H1 (cell line): ENCODE results near the gene BNIP5. TPM values are rescaled to one million over a fixed set of nuclear protein-coding genes. Genes with fewer than 3 reads are reported as not detected.

Source experiments
- CTCF ChIA-PET: fragments of 300-600 bp; sonication (Branson Sonifier 250); formaldehyde crosslinking; loops from one replicate; lab custom pipeline; 2021; ENCODE audit not compliant: partially characterized antibody; lab: Charles Lee
- POLR2A ChIA-PET: fragments of 300-600 bp; sonication (Branson Sonifier 250); formaldehyde crosslinking; loops from one replicate; lab custom pipeline; 2021; ENCODE audit warnings: inconsistent platforms; ENCODE audit not compliant: partially characterized antibody; lab: Charles Lee
- DNase-seq, 2 experiments: peaks; one replicate each; pipeline versions ENCODE4 v3.0.0 to v3.0.0-alpha.2; 2010 to 2022; ENCODE audit warnings: low spot score in 2 of 2, low read depth in 1 of 2, mixed read lengths in 1 of 2
- FAIRE-seq: peaks from 2 replicates; lab custom pipeline; 2011; peaks lifted over from hg19 to GRCh38; lab: Jason Lieb, UNC
- H2AFZ ChIP-seq: 2 replicates; pipeline ENCODE4 v1.8.1; 2012; ENCODE audit warnings: low read length, inconsistent platforms
- H2AK5ac ChIP-seq: 2 replicates; pipeline ENCODE4 v1.6.1; 2013; ENCODE audit warnings: low read depth, low read length
- H2BK120ac ChIP-seq: replicated peaks from 2 replicates; pipeline ENCODE3; 2013; ENCODE audit warnings: low read depth, low read length, inconsistent platforms
- H2BK12ac ChIP-seq: 2 replicates; pipeline ENCODE4 v1.6.1; 2013; ENCODE audit warnings: low read depth, low read length
- H2BK15ac ChIP-seq: 2 replicates; pipeline ENCODE4 v1.6.1; 2013; ENCODE audit warnings: low read length
- H2BK20ac ChIP-seq: 2 replicates; pipeline ENCODE4 v1.6.1; 2013; ENCODE audit warnings: low read length
- H2BK5ac ChIP-seq: 2 replicates; pipeline ENCODE4 v1.6.1; 2013; ENCODE audit warnings: low read depth, low read length
- H3K14ac ChIP-seq: 2 replicates; pipeline ENCODE4 v1.6.1; 2013; ENCODE audit warnings: inconsistent platforms; ENCODE audit not compliant: insufficient read length
- H3K18ac ChIP-seq: 2 replicates; pipeline ENCODE4 v1.6.1; 2013; ENCODE audit warnings: low read length; ENCODE audit errors: extremely low read depth
- H3K23ac ChIP-seq: 2 replicates; pipeline ENCODE4 v1.6.1; 2013; ENCODE audit warnings: inconsistent platforms; ENCODE audit not compliant: insufficient read length
- H3K23me2 ChIP-seq: 2 replicates; pipeline ENCODE4 v1.6.1; 2013; ENCODE audit warnings: low read depth, low read length
- H3K27ac ChIP-seq: 2 replicates; pipeline ENCODE4 v1.6.1; 2011; ENCODE audit warnings: low read depth, low read length, inconsistent platforms
- H3K27me3 ChIP-seq, 4 experiments: replicated peaks in 1 of 4; 1 replicate in 1 of 4; 2 replicates in 3 of 4; pipeline versions ENCODE4 v1.6.1 to v1.8.1; 2011 to 2013; ENCODE audit warnings: low read length in 3 of 4, mild to moderate bottlenecking in 3 of 4, inconsistent platforms in 2 of 4, mixed read lengths in 2 of 4, moderate library complexity in 1 of 4; ENCODE audit not compliant: control insufficient read depth in 3 of 4, insufficient read depth in 3 of 4; ENCODE audit errors: extremely low read depth in 1 of 4
- H3K36me3 ChIP-seq, 4 experiments: 2 replicates each; pipeline versions ENCODE4 v1.6.1 to v1.8.1; 2011 to 2013; ENCODE audit warnings: mild to moderate bottlenecking in 4 of 4, low read length in 3 of 4, moderate library complexity in 2 of 4, control low read depth in 1 of 4, inconsistent platforms in 1 of 4; ENCODE audit not compliant: insufficient read depth in 4 of 4, control insufficient read depth in 2 of 4
- H3K4ac ChIP-seq: replicated peaks from 2 replicates; pipeline ENCODE3; 2013; ENCODE audit warnings: low read length, low read depth, mixed read lengths, inconsistent platforms; ENCODE audit not compliant: insufficient read length
- H3K4me1 ChIP-seq, 4 experiments: replicated peaks in 1 of 4; 1 replicate in 1 of 4; 2 replicates in 3 of 4; pipeline versions ENCODE4 v1.6.1 to v1.8.1; 2011 to 2013; ENCODE audit warnings: low read length in 3 of 4, inconsistent platforms in 2 of 4, mixed read lengths in 1 of 4; ENCODE audit not compliant: insufficient read depth in 4 of 4, control insufficient read depth in 3 of 4
- H3K4me2 ChIP-seq, 2 experiments: 2 replicates each; pipeline versions ENCODE4 v1.6.1 to v1.8.1; 2011 to 2013; ENCODE audit warnings: low read depth in 2 of 2, low read length in 2 of 2, control low read depth in 1 of 2, inconsistent platforms in 1 of 2, mild to moderate bottlenecking in 1 of 2; ENCODE audit not compliant: insufficient read depth in 1 of 2
- H3K4me3 ChIP-seq, 4 experiments: fragments of 200-600, 300-600 bp in 1 of 4; sonication (generic), shearing (Covaris generic), sonication (Bioruptor Twin) in 1 of 4; 2 replicates each; pipeline versions ENCODE4 v1.5.1 to v1.8.1; 2011 to 2016; ENCODE audit warnings: low read length in 4 of 4, low read depth in 3 of 4, control low read depth in 2 of 4, inconsistent platforms in 2 of 4, mild to moderate bottlenecking in 2 of 4, mixed read lengths in 1 of 4, moderate library complexity in 1 of 4; ENCODE audit not compliant: insufficient read depth in 2 of 4; ENCODE audit errors: extremely low read depth in 1 of 4
- H3K56ac ChIP-seq: replicated peaks from 2 replicates; pipeline ENCODE3; 2013; ENCODE audit warnings: low read depth, mild to moderate bottlenecking, mixed read lengths, low read length, inconsistent platforms; ENCODE audit not compliant: insufficient read length
- H3K79me1 ChIP-seq: 2 replicates; pipeline ENCODE4 v1.6.1; 2013; ENCODE audit warnings: low read depth, low read length, control low read depth
- H3K79me2 ChIP-seq, 2 experiments: 2 replicates each; pipeline versions ENCODE4 v1.6.1 to v1.8.1; 2012 to 2013; ENCODE audit warnings: low read length in 2 of 2, mild to moderate bottlenecking in 2 of 2, inconsistent platforms in 1 of 2; ENCODE audit not compliant: insufficient read depth in 2 of 2, control insufficient read depth in 1 of 2
- H3K9ac ChIP-seq, 4 experiments: replicated peaks in 1 of 4; 1 replicate in 1 of 4; 2 replicates in 3 of 4; pipeline versions ENCODE4 v1.6.1 to v1.8.1; 2011 to 2013; ENCODE audit warnings: low read depth in 3 of 4, low read length in 3 of 4, control low read depth in 2 of 4, mild to moderate bottlenecking in 2 of 4, moderate library complexity in 2 of 4, inconsistent platforms in 1 of 4; ENCODE audit errors: extremely low read depth in 1 of 4
- H3K9me3 ChIP-seq, 2 experiments: 2 replicates each; pipeline versions ENCODE4 v1.6.1 to v1.8.1; 2012 to 2013; ENCODE audit warnings: mild to moderate bottlenecking in 2 of 2, moderate library complexity in 2 of 2, control low read depth in 1 of 2, inconsistent platforms in 1 of 2, low read depth in 1 of 2, low read length in 1 of 2, mixed read lengths in 1 of 2; ENCODE audit not compliant: insufficient read depth in 2 of 2
- H4K20me1 ChIP-seq, 2 experiments: replicated peaks in 1 of 2; 2 replicates each; pipeline versions ENCODE3 to v1.8.1; 2011 to 2013; ENCODE audit warnings: inconsistent platforms in 2 of 2, low read length in 2 of 2, mild to moderate bottlenecking in 1 of 2; ENCODE audit not compliant: insufficient read depth in 2 of 2, control insufficient read depth in 1 of 2
- H4K5ac ChIP-seq: 2 replicates; pipeline ENCODE4 v1.6.1; 2013; ENCODE audit warnings: low read length, low read depth, mixed read lengths, inconsistent platforms; ENCODE audit not compliant: insufficient read length
- H4K8ac ChIP-seq: 2 replicates; pipeline ENCODE4 v1.8.0; 2013; ENCODE audit warnings: mild to moderate bottlenecking, moderate library complexity, low read length, inconsistent platforms; ENCODE audit not compliant: insufficient read depth; ENCODE audit errors: extremely low read depth
- H4K91ac ChIP-seq: replicated peaks from 2 replicates; pipeline ENCODE3; 2013; ENCODE audit warnings: low read length, mixed read lengths, inconsistent platforms; ENCODE audit not compliant: insufficient read length
- ASH2L ChIP-seq: fragments of 200-600, 300-600 bp; sonication (generic); IDR thresholded peaks from one replicate; pipeline ENCODE4 v1.7.1; 2017; ENCODE audit warnings: low read length
- BRCA1 ChIP-seq: IDR thresholded peaks from 2 replicates; pipeline ENCODE4 v1.6.1; 2012; ENCODE audit warnings: low read depth, low read length, improper control_type of control experiment
- CHD2 ChIP-seq: IDR thresholded peaks from 2 replicates; pipeline ENCODE4 v1.6.1; 2012; ENCODE audit warnings: low read length, improper control_type of control experiment
- CTBP2 ChIP-seq: IDR thresholded peaks from 2 replicates; pipeline ENCODE4 v1.7.0; 2011; ENCODE audit warnings: borderline replicate concordance, mild to moderate bottlenecking, moderate library complexity, mixed read lengths, low read length; ENCODE audit not compliant: insufficient read depth, insufficient read length
- EZH2 ChIP-seq: fragments of 200-600 bp; sonication (generic); IDR thresholded peaks from 2 replicates; pipeline ENCODE4 v1.7.1; 2012; ENCODE audit warnings: low read depth, mild to moderate bottlenecking, moderate library complexity, low read length, inconsistent platforms; ENCODE audit not compliant: severe bottlenecking
- HDAC6 ChIP-seq: IDR thresholded peaks from one replicate; pipeline ENCODE4 v1.7.1; 2012; ENCODE audit warnings: low read depth, mild to moderate bottlenecking, inconsistent platforms, low read length, moderate library complexity
- KDM1A ChIP-seq: fragments of 200-600, 300-600 bp; sonication (generic); IDR thresholded peaks from 2 replicates; pipeline ENCODE4 v1.7.1; 2016; ENCODE audit warnings: mild to moderate bottlenecking, low read length, borderline replicate concordance
- KDM5A ChIP-seq: fragments of 200-600 bp; IDR thresholded peaks from 2 replicates; pipeline ENCODE4 v1.7.1; 2012; ENCODE audit warnings: mild to moderate bottlenecking, low read length, inconsistent platforms, mixed read lengths
- POU5F1 ChIP-seq: IDR thresholded peaks from 2 replicates; pipeline ENCODE4 v1.6.1; 2011; ENCODE audit warnings: low read depth, mild to moderate bottlenecking, low read length, moderate library complexity
- RNF2 ChIP-seq: fragments of 200-900, 300-1000 bp; sonication (generic); IDR thresholded peaks from 2 replicates; pipeline ENCODE4 v1.7.1; 2016; ENCODE audit warnings: borderline replicate concordance, low read depth, mild to moderate bottlenecking, antibody characterized with exemption, low read length; ENCODE audit not compliant: poor library complexity, severe bottlenecking; ENCODE audit errors: missing control alignments
- SP4 ChIP-seq: IDR thresholded peaks from 2 replicates; pipeline ENCODE4 v1.6.1; 2012; ENCODE audit warnings: low read length, inconsistent platforms
- TAF1 ChIP-seq: IDR thresholded peaks from 2 replicates; pipeline ENCODE4 v1.6.1; 2011; ENCODE audit warnings: mild to moderate bottlenecking, low read depth, low read length
- ZNF274 ChIP-seq: IDR thresholded peaks from 2 replicates; pipeline ENCODE4 v1.7.0; 2012; ENCODE audit warnings: low read length, borderline replicate concordance; ENCODE audit errors: extremely low read depth
- WGBS, 2 experiments: shearing (Covaris generic) in 1 of 2; methylation state at CpG; one replicate each; pipeline versions ENCODE4 v1.1.6 to v1.1.7; 2013 to 2015; ENCODE audit warnings: low lambda C conversion rate in 2 of 2, mixed read lengths in 2 of 2, inconsistent platforms in 1 of 2, low coverage in 1 of 2, missing lambda C conversion rate in 1 of 2; ENCODE audit not compliant: insufficient replicate concordance in 2 of 2, insufficient coverage in 1 of 2, insufficient read length in 1 of 2; ENCODE audit errors: extremely low coverage in 1 of 2, missing lambda C conversion rate in 1 of 2; 5-methylcytosine and 5-hydroxymethylcytosine counted together
- polyA plus RNA-seq, 7 experiments: library from polyadenylated mRNA; depleted of rRNA in 3 of 7; stranded (reverse) in 5 of 7; unstranded in 2 of 7; fragments of >200 nt in 5 of 7; fragments of 200-250 nt in 2 of 7; gene quantifications; 1 replicate in 5 of 7; 2 replicates in 1 of 7; 4 replicates in 1 of 7; pipeline versions ENCODE4 v1.2.1 to v1.2.3, GENCODE V29; 2011 to 2013; ENCODE audit warnings: missing spikeins in 2 of 7, mixed read lengths in 2 of 7
- total RNA-seq: library from RNA; stranded (reverse); fragmentation: NEBNext Ultra II Directional; extraction: Animal tissue kit (Norgen Biotek cat#: 25700); gene quantifications from 2 replicates; pipeline ENCODE4 v1.2.1, GENCODE V29; 2021

The BNIP5 gene
- total and polyA plus RNA-seq, 2 of the 8 experiments (the other 6 are each of a cell fraction or from before 2014, with no cell fraction given) = not detected

DNA sequence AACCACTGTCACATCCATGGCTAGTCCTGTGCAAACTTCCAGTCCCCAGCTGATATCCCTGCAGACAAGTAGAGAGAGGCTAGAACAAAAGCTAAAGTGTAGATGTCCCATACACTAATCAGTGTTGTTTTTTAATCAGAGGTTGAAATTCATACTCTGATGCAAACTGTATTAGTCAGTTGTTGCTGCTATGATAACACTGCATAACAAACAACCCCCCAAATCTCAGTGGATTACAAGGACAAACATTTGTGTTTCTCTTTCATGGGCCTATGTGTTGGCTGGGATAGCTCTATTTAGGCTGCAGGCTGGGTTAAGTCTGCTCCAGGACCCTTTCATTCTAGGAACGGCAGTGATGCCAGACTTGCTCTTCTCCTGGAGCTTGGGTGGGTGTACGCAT lies 26.8 kb downstream of the BNIP5 start:
- no peak overlapping the region for H3K23ac ChIP-seq
- H3K9ac ChIP-seq = no peak overlapping the region
- no peak overlapping the region for H3K4me2 ChIP-seq
- H3K14ac ChIP-seq = no peak overlapping the region
- H2BK120ac ChIP-seq = no peak overlapping the region
- H3K9me3 ChIP-seq = no peaks in the 10 kb centered on the region
- no peaks in the 10 kb centered on the region for H3K79me2 ChIP-seq
- no peak overlapping the region for H3K56ac ChIP-seq
- H2BK5ac ChIP-seq = no peak overlapping the region
- no peaks in the 10 kb centered on the region for H3K79me1 ChIP-seq
- DNase-seq = no peak
- ChIA-PET POLR2A (no interaction called here), CTCF (interaction anchor here (1.0 to 14.2 kb wide), 5 partner anchors 7 to 64 kb away, joined by 3 to 137 read pairs (median 4); no protein-coding TSS in a partner anchor)
- no peak overlapping the region for H2BK12ac ChIP-seq
- H3K27ac ChIP-seq = no peak overlapping the region
- no peak overlapping the region for H4K8ac ChIP-seq
- H3K4ac ChIP-seq = no peak overlapping the region
- H2AK5ac ChIP-seq = no peak overlapping the region
- H3K36me3 ChIP-seq = no peaks in the 10 kb centered on the region
- no peak for FAIRE-seq
- H4K5ac ChIP-seq = no peak overlapping the region
- WGBS, 2 experiments = 80% methylated on average over 2 of the region's 2 CpGs; no CpG with 5 or more reads in 1 of the 2 experiments
- no peak overlapping the region for H2BK20ac ChIP-seq
- H3K18ac ChIP-seq = no peak overlapping the region
- no peaks in the 10 kb centered on the region for H3K23me2 ChIP-seq
- H4K20me1 ChIP-seq = no peaks in the 10 kb centered on the region
- H2AFZ ChIP-seq = no peak overlapping the region
- no peak overlapping the region for H3K4me3 ChIP-seq
- no peak overlapping the region for H4K91ac ChIP-seq
- H3K27me3 ChIP-seq = no peaks in the 10 kb centered on the region
- no peak for TF ChIP-seq EZH2
- no peak for TF ChIP-seq RNF2
- TF ChIP-seq SP4 = no peak
- TF ChIP-seq HDAC6 = no peak
- TF ChIP-seq KDM5A = no peak
- no peak for TF ChIP-seq KDM1A
- TF ChIP-seq CHD2 = no peak
- TF ChIP-seq ZNF274 = no peak
- TF ChIP-seq TAF1 = no peak
- no peak for TF ChIP-seq POU5F1
- no peak for TF ChIP-seq BRCA1
- TF ChIP-seq CTBP2 = no peak
- no peak for TF ChIP-seq ASH2L
- TF ChIP-seq, all 59 proteins: peak for 0
- H3K4me1 ChIP-seq = peaks cover 0 to 5% (median 1%) of the 10 kb centered on the region in 4 experiments; a peak in 2 of 7 replicates
- no peak overlapping the region for H2BK15ac ChIP-seq
